Measurements from ENCODE around the gene SSTR3.

GRCh38 chr22:37163096-37163489 is 49.2 kb downstream of the SSTR3 start:
- TF ChIP-seq GATA3 (IDR thresholded peaks at IDR 0.05; ENCODE audit: low read depth, low read length) (no peak), GATA2 (IDR thresholded peaks at IDR 0.05; ENCODE audit: low read depth, low read length) (no peak)

All from SH-SY5Y (cell line).